GM23248 (cell line): Measurements from ENCODE around the gene ARID3B. TPM values are rescaled to one million over a fixed set of nuclear protein-coding genes. Genes with fewer than 3 reads are reported as not detected.

ENCODE experiments used
- DNase-seq: peaks from one replicate; pipeline ENCODE4 v3.0.0-alpha.2; 2015
- H2AFZ ChIP-seq: fragments of 200-600 bp; sonication (generic); 2 replicates; pipeline ENCODE4 v1.6.1; 2016; ENCODE audit warnings: antibody characterized with exemption
- H3F3A ChIP-seq: fragments of 200-600 bp; sonication (generic); 2 replicates; pipeline ENCODE4 v1.6.1; 2016; ENCODE audit warnings: mild to moderate bottlenecking, antibody characterized with exemption, mixed run types; ENCODE audit not compliant: insufficient read depth
- H3K27ac ChIP-seq: fragments of 200-600 bp; sonication (generic); 2 replicates; pipeline ENCODE4 v1.5.1; 2016; ENCODE audit warnings: mild to moderate bottlenecking
- H3K27me3 ChIP-seq: fragments of 200-600 bp; sonication (generic); replicated peaks from 2 replicates; pipeline ENCODE4 v1.6.1; 2016; ENCODE audit warnings: mild to moderate bottlenecking; ENCODE audit not compliant: insufficient read depth
- H3K36me3 ChIP-seq: fragments of 200-600 bp; sonication (generic); 2 replicates; pipeline ENCODE4 v1.6.1; 2016; ENCODE audit warnings: low read depth, mild to moderate bottlenecking
- H3K4me1 ChIP-seq: fragments of 200-600 bp; sonication (generic); 2 replicates; pipeline ENCODE4 v1.6.1; 2016; ENCODE audit warnings: mild to moderate bottlenecking; ENCODE audit not compliant: insufficient read depth
- H3K4me2 ChIP-seq: fragments of 200-600 bp; sonication (generic); one replicate; pipeline ENCODE4 v1.6.1; 2016; ENCODE audit warnings: mild to moderate bottlenecking; ENCODE audit not compliant: unreplicated experiment
- H3K4me3 ChIP-seq: fragments of 200-600 bp; sonication (generic); 2 replicates; pipeline ENCODE4 v1.5.1; 2016; ENCODE audit warnings: mild to moderate bottlenecking
- H3K79me2 ChIP-seq: fragments of 200-600 bp; sonication (generic); 2 replicates; pipeline ENCODE4 v1.6.1; 2016; ENCODE audit warnings: mild to moderate bottlenecking; ENCODE audit not compliant: insufficient read depth
- H3K9ac ChIP-seq: fragments of 200-600 bp; sonication (generic); 2 replicates; pipeline ENCODE4 v1.6.1; 2016; ENCODE audit warnings: mild to moderate bottlenecking
- H3K9me2 ChIP-seq: fragments of 200-600 bp; sonication (generic); 2 replicates; pipeline ENCODE4 v1.6.1; 2016; ENCODE audit warnings: mixed run types, mild to moderate bottlenecking, moderate library complexity; ENCODE audit not compliant: insufficient read depth
- H3K9me3 ChIP-seq: fragments of 200-600 bp; sonication (generic); one replicate; pipeline ENCODE4 v1.6.1; 2017; ENCODE audit warnings: low read depth
- H4K20me1 ChIP-seq: fragments of 200-600 bp; sonication (generic); 2 replicates; pipeline ENCODE4 v1.6.0; 2016; ENCODE audit not compliant: insufficient read depth
- EZH2 ChIP-seq: fragments of 200-600 bp; sonication (generic); IDR thresholded peaks from 2 replicates; pipeline ENCODE4 v1.6.1; 2018; ENCODE audit warnings: antibody characterized with exemption, mild to moderate bottlenecking; ENCODE audit not compliant: insufficient read depth, poor library complexity, severe bottlenecking
- EZH2phosphoT487 ChIP-seq: fragments of 200-600 bp; sonication (generic); IDR thresholded peaks from 2 replicates; pipeline ENCODE4 v1.6.1; 2018; ENCODE audit warnings: antibody characterized with exemption, moderate library complexity, mild to moderate bottlenecking, low read depth; ENCODE audit not compliant: insufficient read depth
- WGBS, 2 experiments: methylation state at CpG; one replicate each; pipeline ENCODE4 v1.1.6; 2015 to 2017; ENCODE audit warnings: low lambda C conversion rate in 2 of 2, low coverage in 1 of 2; ENCODE audit errors: missing lambda C conversion rate in 2 of 2; 5-methylcytosine and 5-hydroxymethylcytosine counted together
- in situ Hi-C: fragments of 300-500 bp; cut with MboI; formaldehyde crosslinking; loops from 2 replicates; pipeline ENCODE4 v1.15.0; 2020
- polyA plus RNA-seq: library from polyadenylated mRNA; unstranded; fragments of >200 nt; fragmentation: Nextera tagmentation; extraction: Ambion mirVana; gene quantifications from 2 replicates; pipeline ENCODE4 v1.2.1, GENCODE V29; 2016
- total RNA-seq: library from RNA; depleted of rRNA; stranded (reverse); fragments of >200 nt; shearing (Covaris generic); gene quantifications from 2 replicates; pipeline ENCODE4 v1.2.3, GENCODE V29; 2014

The ARID3B gene
- total and polyA plus RNA-seq, 2 experiments from 2014 or later = 2.1 to 4.9 TPM

DNA sequence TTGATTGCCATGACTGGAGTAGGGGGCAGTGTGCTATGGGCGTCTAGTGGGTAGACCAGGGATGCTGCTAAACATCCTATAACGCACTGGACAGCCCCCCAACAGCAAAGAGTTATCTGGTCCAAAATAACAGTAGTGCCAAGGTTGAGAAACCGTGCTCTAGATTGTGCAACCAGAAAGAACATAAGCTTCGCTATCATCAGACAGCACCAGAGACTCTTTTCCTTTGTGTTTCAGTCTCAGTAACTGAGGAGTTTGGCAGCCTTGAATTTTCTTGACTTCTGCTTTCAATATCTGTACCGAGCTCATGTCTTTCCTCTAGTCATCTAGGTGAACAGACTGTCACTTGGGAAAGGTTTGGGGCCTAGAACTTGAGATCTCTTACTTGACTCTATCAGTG is 8.8 kb downstream of the ARID3B start:
- Histone ChIP-seq H3K27ac (no peak overlapping the region), H3K9ac (no peak overlapping the region), H3K9me3 (no peaks in the 10 kb centered on the region), H3K27me3 (no peaks in the 10 kb centered on the region), H3K79me2 (peaks cover 42% of the 10 kb centered on the region), H3K4me3 (no peak overlapping the region), H3K4me1 (peaks cover 11% of the 10 kb centered on the region), H3K36me3 (no peaks in the 10 kb centered on the region), H4K20me1 (peaks cover 20% of the 10 kb centered on the region), H3K4me2 (no peak overlapping the region), H3K9me2 (no peaks in the 10 kb centered on the region), H2AFZ (no peak overlapping the region), H3F3A (peaks cover 28% of the 10 kb centered on the region)
- no peak for DNase-seq
- TF ChIP-seq EZH2 (no peak), EZH2phosphoT487 (no peak)
- WGBS, 2 experiments = 97 to 99% methylated on average over 5 of the region's 5 CpGs
- in situ Hi-C loops = no loop called here

DNA sequence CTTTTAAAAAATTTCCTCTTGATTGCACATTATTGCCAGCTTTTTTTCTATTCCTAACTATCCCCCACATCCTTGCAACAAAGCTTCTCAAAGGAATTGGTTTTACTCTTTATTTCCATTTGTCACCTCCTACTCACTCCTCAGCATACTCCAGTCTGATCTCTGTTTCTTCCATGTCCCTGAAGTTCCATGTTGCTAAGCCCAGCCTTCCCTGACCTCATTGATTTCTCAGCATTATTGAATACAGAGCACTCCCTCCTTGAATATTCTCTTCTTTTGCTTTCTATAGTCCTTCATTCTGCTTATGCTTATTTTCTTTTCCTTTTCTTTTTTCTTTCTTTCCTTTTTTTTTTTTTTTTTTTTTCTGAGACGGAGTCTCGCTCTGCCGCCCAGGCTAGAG is 10.7 kb downstream of the ARID3B start:
- H4K20me1 ChIP-seq = peaks cover 14% of the 10 kb centered on the region
- WGBS, 2 experiments = 100% methylated on average over 2 to 3 of the region's 3 CpGs
- H3K79me2 ChIP-seq = peaks cover 42% of the 10 kb centered on the region

DNA sequence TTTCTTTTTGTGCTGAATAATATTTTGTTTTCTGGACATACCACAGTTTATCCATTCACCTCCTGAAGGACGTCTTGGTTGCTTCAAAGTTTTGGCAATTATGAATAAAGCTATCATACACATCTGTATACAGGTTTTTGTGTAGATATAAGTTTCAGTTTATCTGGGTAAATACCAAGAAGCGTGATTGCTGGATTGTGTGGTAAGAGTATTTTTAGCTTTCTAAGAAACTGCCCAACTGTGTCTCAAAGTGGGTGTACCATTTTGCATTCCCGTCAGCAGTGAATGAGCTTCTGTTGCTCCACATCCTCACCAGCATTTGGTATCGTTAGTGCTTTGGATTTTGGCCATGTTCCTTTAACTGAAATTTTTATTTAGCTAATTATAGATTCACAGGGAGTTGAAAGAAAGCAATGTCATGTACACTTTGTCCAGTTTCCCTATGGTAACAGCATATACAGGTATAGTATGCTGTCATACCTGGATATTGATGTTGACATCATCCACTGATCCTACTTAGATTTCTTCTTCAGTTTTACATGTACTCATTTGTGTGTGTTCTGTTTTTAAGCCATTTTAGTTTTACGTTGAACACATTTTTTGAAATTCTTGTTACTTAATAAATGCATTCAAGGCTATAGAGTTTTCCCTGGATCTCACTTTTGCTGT is 11.9 kb downstream of the ARID3B start:
- Histone ChIP-seq H3K4me3 (no peak overlapping the region), H3F3A (0 out of 2 replicates have a peak, but pooled peaks cover 6% of the 10 kb centered on the region), H3K79me2 (peaks cover 36% of the 10 kb centered on the region), H3K27me3 (no peaks in the 10 kb centered on the region), H2AFZ (no peak overlapping the region), H3K36me3 (no peaks in the 10 kb centered on the region), H3K4me1 (no peaks in the 10 kb centered on the region), H3K4me2 (no peak overlapping the region), H4K20me1 (peaks cover 8% of the 10 kb centered on the region), H3K9me2 (no peaks in the 10 kb centered on the region), H3K9ac (no peak overlapping the region), H3K27ac (no peak overlapping the region), H3K9me3 (no peaks in the 10 kb centered on the region)
- WGBS, 2 experiments = 79 to 84% methylated on average over 5 of the region's 5 CpGs
- TF ChIP-seq EZH2phosphoT487 = no peak
- TF ChIP-seq EZH2 = no peak
- DNase-seq = no peak
- in situ Hi-C loops = no loop called here

More for the DNA sequence above, 10.7 kb downstream of the ARID3B start:
- H3K9me3 ChIP-seq = no peaks in the 10 kb centered on the region
- H3K4me2 ChIP-seq = no peak overlapping the region
- no peaks in the 10 kb centered on the region for H3K36me3 ChIP-seq
- peaks cover 12% of the 10 kb centered on the region; the same call in 1 of the 2 replicates for H3F3A ChIP-seq
- in situ Hi-C loops = no loop called here
- peaks cover 1% of the 10 kb centered on the region; the same call in 1 of the 2 replicates for H3K4me1 ChIP-seq
- H2AFZ ChIP-seq = no peak overlapping the region
- H3K27me3 ChIP-seq = no peaks in the 10 kb centered on the region
- DNase-seq = no peak
- no peak overlapping the region for H3K9ac ChIP-seq
- no peak overlapping the region for H3K4me3 ChIP-seq
- H3K9me2 ChIP-seq = no peaks in the 10 kb centered on the region
- H3K27ac ChIP-seq = no peak overlapping the region
- no peak for TF ChIP-seq EZH2
- TF ChIP-seq EZH2phosphoT487 = no peak

DNA sequence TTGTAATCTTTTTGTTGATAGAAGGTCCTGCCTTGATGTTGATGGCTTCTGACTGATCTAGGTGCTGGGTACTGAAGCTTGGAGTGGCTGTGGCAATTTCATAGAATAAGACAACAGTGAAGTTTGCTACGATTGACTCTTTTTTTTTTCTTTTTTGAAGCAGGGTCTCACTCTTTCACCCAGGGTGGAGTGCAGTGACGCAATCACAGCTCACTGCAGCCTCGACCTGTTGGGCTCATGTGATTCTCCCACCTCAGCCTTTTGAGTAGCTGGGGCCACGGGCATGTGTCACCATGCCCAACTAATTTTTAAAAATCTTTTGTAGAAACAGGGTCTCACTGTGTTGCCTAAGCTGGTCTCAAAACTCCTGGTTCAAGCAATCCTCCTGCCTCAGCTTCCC is 14.2 kb downstream of the ARID3B start:
- Histone ChIP-seq H3K4me1 (no peaks in the 10 kb centered on the region), H2AFZ (no peak overlapping the region), H3F3A (0 out of 2 replicates have a peak, but pooled peaks cover 4% of the 10 kb centered on the region), H4K20me1 (no peaks in the 10 kb centered on the region; the same call in 1 of the 2 replicates), H3K27me3 (no peaks in the 10 kb centered on the region), H3K36me3 (no peaks in the 10 kb centered on the region), H3K4me3 (no peak overlapping the region), H3K9me2 (no peaks in the 10 kb centered on the region), H3K4me2 (no peak overlapping the region), H3K9me3 (no peaks in the 10 kb centered on the region), H3K79me2 (peaks cover 30% of the 10 kb centered on the region), H3K27ac (no peak overlapping the region), H3K9ac (no peak overlapping the region)
- 88 to 90% methylated on average over 4 of the region's 4 CpGs for WGBS, 2 experiments
- in situ Hi-C loops = no loop called here
- no peak for DNase-seq
- TF ChIP-seq EZH2 (no peak), EZH2phosphoT487 (no peak)
